Measurements from ENCODE around the gene TRAM2. TPM values are rescaled to one million over a fixed set of nuclear protein-coding genes. Genes with fewer than 3 reads are reported as not detected.

The TRAM2 gene
- total RNA-seq, 6 donors from 2014 or later: 9.4 to 26.8 (median 14.3) TPM

- H3K36me3 ChIP-seq: no peaks in the 10 kb centered on the region
- no peak for TF ChIP-seq POLR2A (IDR thresholded peaks at IDR 0.05)
- TF ChIP-seq CTCF (IDR thresholded peaks at IDR 0.05): no peak
- no peak for TF ChIP-seq POLR2AphosphoS5 (IDR thresholded peaks at IDR 0.05)
- no peak for TF ChIP-seq EP300 (IDR thresholded peaks at IDR 0.05)
- peaks cover 49 to 54% (median 53%) of the 10 kb centered on the region in 4 donors for H3K4me1 ChIP-seq
- peak overlapping the region in 3 of 4 donors; percentile 51 to 93 (median 89) for H3K4me3 ChIP-seq
- 42 to 63% methylated on average over 10 of the region's 10 CpGs for WGBS, 2 donors
- H3K27ac ChIP-seq: peak overlapping the region; percentile 94 to 99 (median 98)
- DNase-seq: no peak
- no peaks in the 10 kb centered on the region for H3K27me3 ChIP-seq
- ATAC-seq (ENCODE audit: low FRiP score in 2 of 2): no peak
- H3K9me3 ChIP-seq: no peaks in the 10 kb centered on the region
These were observed 1.4 kb downstream of the TRAM2 start for GRCh38 chr6:52575502-52575892.

GRCh38 chr6:52574709-52575501 is 2.0 kb downstream of the TRAM2 start:
- no peaks in the 10 kb centered on the region for H3K27me3 ChIP-seq
- H3K27ac ChIP-seq: peak overlapping the region; percentile 51 to 99 (median 95)
- H3K4me1 ChIP-seq: peaks cover 49 to 60% (median 59%) of the 10 kb centered on the region in 4 donors
- H3K4me3 ChIP-seq: peak overlapping the region in 3 of 4 donors; percentile 51 to 93 (median 89)
- DNase-seq (peak in 1 of 2 donors; percentile 65), ATAC-seq (ENCODE audit: low FRiP score in 2 of 2) (peak in 1 of 2 donors; percentile 63)
- TF ChIP-seq EP300 (IDR thresholded peaks at IDR 0.05) (no peak), POLR2AphosphoS5 (IDR thresholded peaks at IDR 0.05) (peak in 1 of 2 donors; percentile 41), POLR2A (IDR thresholded peaks at IDR 0.05) (no peak), CTCF (IDR thresholded peaks at IDR 0.05) (no peak)
- WGBS, 2 donors: 27 to 28% methylated on average over 13 of the region's 13 CpGs
- H3K9me3 ChIP-seq: no peaks in the 10 kb centered on the region
- no peaks in the 10 kb centered on the region for H3K36me3 ChIP-seq

- DNase-seq (no peak), ATAC-seq (ENCODE audit: low FRiP score in 2 of 2) (no peak)
- Histone ChIP-seq H3K4me1 (peaks cover 61 to 69% (median 68%) of the 10 kb centered on the region in 4 donors), H3K27me3 (no peaks in the 10 kb centered on the region), H3K9me3 (no peaks in the 10 kb centered on the region), H3K27ac (peak overlapping the region in 3 of 4 donors; percentile 44 to 94 (median 61)), H3K36me3 (no peaks in the 10 kb centered on the region), H3K4me3 (peak overlapping the region in 1 of 4 donors; percentile 11)
- TF ChIP-seq EP300 (IDR thresholded peaks at IDR 0.05): no peak
- TF ChIP-seq POLR2AphosphoS5 (IDR thresholded peaks at IDR 0.05): no peak
- TF ChIP-seq CTCF (IDR thresholded peaks at IDR 0.05): no peak
- 28 to 32% methylated on average over 2 of the region's 2 CpGs for whole genome bisulfite sequencing, 2 donors
These were observed 3.6 kb downstream of the TRAM2 start for GRCh38 chr6:52573295-52573694.

GRCh38 chr6:52572536-52572935 is 4.3 kb downstream of the TRAM2 start:
- no peak overlapping the region for H3K4me3 ChIP-seq
- WGBS, 2 donors: 94 to 98% methylated on average over 4 of the region's 4 CpGs

More at GRCh38 chr6:52572536-52572935, 4.3 kb downstream of the TRAM2 start:
- peaks cover 64 to 74% (median 67%) of the 10 kb centered on the region in 4 donors for H3K4me1 ChIP-seq
- H3K36me3 ChIP-seq: no peaks in the 10 kb centered on the region
- no peaks in the 10 kb centered on the region for H3K27me3 ChIP-seq
- no peak for TF ChIP-seq POLR2AphosphoS5 (IDR thresholded peaks at IDR 0.05)
- no peak for TF ChIP-seq EP300 (IDR thresholded peaks at IDR 0.05)
- TF ChIP-seq CTCF (IDR thresholded peaks at IDR 0.05): no peak
- TF ChIP-seq POLR2A (IDR thresholded peaks at IDR 0.05): no peak
- DNase-seq (no peak), ATAC-seq (ENCODE audit: low FRiP score in 2 of 2) (no peak)
- peak overlapping the region in 2 of 4 donors; percentile 44 to 94 for H3K27ac ChIP-seq
- no peaks in the 10 kb centered on the region for H3K9me3 ChIP-seq
